SK-N-SH (cell line): ENCODE results near the gene PLEKHM3. TPM values are rescaled to one million over a fixed set of nuclear protein-coding genes. Genes with fewer than 3 reads are reported as not detected.

Experiments used
- CTCF ChIA-PET: fragments of 300-600, 350-600 bp; formaldehyde crosslinking; extraction: SDS; loops from one replicate; lab custom pipeline; 2021; lab: Yijun Ruan, JAX
- POLR2A ChIA-PET: fragments of 350-600 bp; sonication (Branson Sonifier 250); formaldehyde crosslinking; extraction: SDS; loops from one replicate; lab custom pipeline; 2020; ENCODE audit warnings: antibody characterized with exemption, inconsistent platforms; lab: Yijun Ruan, JAX
- DNase-seq: peaks from one replicate; pipeline ENCODE4 v3.0.0; 2012
- H2AFZ ChIP-seq: fragments of 200-600 bp; sonication (generic); 2 replicates; pipeline ENCODE4 v1.8.1; 2016; ENCODE audit warnings: antibody characterized with exemption, mild to moderate bottlenecking, low read depth
- H3F3A ChIP-seq: fragments of 200-600 bp; sonication (generic); replicated peaks from 2 replicates; pipeline ENCODE3; 2016; ENCODE audit warnings: antibody characterized with exemption, mild to moderate bottlenecking; ENCODE audit not compliant: insufficient read depth
- H3K27ac ChIP-seq, 2 experiments: fragments of 200-500 bp in 1 of 2; fragments of 200-600 bp in 1 of 2; sonication (Bioruptor generic) in 1 of 2; sonication (generic), shearing (Covaris generic) in 1 of 2; 2 replicates each; pipeline versions ENCODE4 v1.5.1 to v1.6.1; 2014 to 2016; ENCODE audit warnings: low read depth in 2 of 2, inconsistent platforms in 1 of 2, low read length in 1 of 2, mild to moderate bottlenecking in 1 of 2, mixed read lengths in 1 of 2
- H3K27me3 ChIP-seq: fragments of 200-600 bp; sonication (generic), shearing (Covaris generic); 2 replicates; pipeline ENCODE4 v1.6.1; 2016; ENCODE audit warnings: mixed run types; ENCODE audit not compliant: insufficient read depth
- H3K36me3 ChIP-seq, 2 experiments: fragments of 200-500 bp in 1 of 2; fragments of 200-600 bp in 1 of 2; sonication (Bioruptor generic) in 1 of 2; sonication (generic) in 1 of 2; replicated peaks in 1 of 2; 2 replicates each; pipeline versions ENCODE3 to v1.5.1; 2014 to 2016; ENCODE audit warnings: low read length in 1 of 2, mild to moderate bottlenecking in 1 of 2; ENCODE audit not compliant: insufficient read depth in 2 of 2, control insufficient read depth in 1 of 2
- H3K4me1 ChIP-seq, 2 experiments: fragments of 200-500 bp in 1 of 2; fragments of 200-600 bp in 1 of 2; sonication (Bioruptor generic) in 1 of 2; sonication (generic), shearing (Covaris generic) in 1 of 2; 2 replicates each; pipeline versions ENCODE4 v1.5.1 to v1.6.1; 2014 to 2016; ENCODE audit warnings: low read depth in 1 of 2, low read length in 1 of 2, mixed run types in 1 of 2; ENCODE audit not compliant: insufficient read depth in 2 of 2, control insufficient read depth in 1 of 2
- H3K4me2 ChIP-seq: fragments of 200-600 bp; sonication (generic), shearing (Covaris generic); 2 replicates; pipeline ENCODE4 v1.6.1; 2017; ENCODE audit warnings: mixed run types
- H3K4me3 ChIP-seq, 2 experiments: fragments of 200-500 bp in 1 of 2; fragments of 200-600 bp in 1 of 2; sonication (Bioruptor generic) in 1 of 2; sonication (generic), shearing (Covaris generic) in 1 of 2; 2 replicates each; pipeline versions ENCODE4 v1.5.1 to v1.8.1; 2014 to 2016; ENCODE audit warnings: low read depth in 2 of 2, inconsistent platforms in 1 of 2, low read length in 1 of 2, mild to moderate bottlenecking in 1 of 2, mixed read lengths in 1 of 2, moderate library complexity in 1 of 2
- H3K79me2 ChIP-seq: fragments of 200-600 bp; sonication (generic); 2 replicates; pipeline ENCODE4 v1.8.1; 2017; ENCODE audit warnings: mild to moderate bottlenecking; ENCODE audit not compliant: insufficient read depth
- H3K9ac ChIP-seq: fragments of 200-600 bp; sonication (generic); 2 replicates; pipeline ENCODE4 v1.6.1; 2017; ENCODE audit warnings: mixed run types
- H3K9me2 ChIP-seq: fragments of 200-600 bp; sonication (generic); 2 replicates; pipeline ENCODE4 v1.6.1; 2017; ENCODE audit warnings: mixed run types
- H3K9me3 ChIP-seq: fragments of 200-600 bp; sonication (generic); 2 replicates; pipeline ENCODE4 v1.6.1; 2017; ENCODE audit warnings: mixed run types, mild to moderate bottlenecking, moderate library complexity
- H4K20me1 ChIP-seq: fragments of 200-600 bp; sonication (generic); 2 replicates; pipeline ENCODE4 v1.6.1; 2017; ENCODE audit warnings: mild to moderate bottlenecking, mixed run types; ENCODE audit not compliant: insufficient read depth
- CHD2 ChIP-seq: fragments of 150-350 bp; IDR thresholded peaks from 2 replicates; pipeline ENCODE4 v1.6.1; 2018; ENCODE audit warnings: low read length; ENCODE audit not compliant: partially characterized antibody
- CTCF ChIP-seq: fragments of 200-600 bp; sonication (generic); IDR thresholded peaks from 2 replicates; pipeline ENCODE4 v1.6.1; 2017; ENCODE audit warnings: antibody characterized with exemption, mild to moderate bottlenecking, moderate library complexity
- FOSL2 ChIP-seq: IDR thresholded peaks from 2 replicates; pipeline ENCODE4 v1.4.0; 2012; ENCODE audit warnings: low read depth, mild to moderate bottlenecking, moderate library complexity, borderline replicate concordance
- FOXJ3 ChIP-seq: sonication (generic); formaldehyde crosslinking; IDR thresholded peaks from 2 replicates; pipeline ENCODE4 v1.5.1; 2020; ENCODE audit warnings: mild to moderate bottlenecking, missing genetic modification reagents
- FOXM1 ChIP-seq: IDR thresholded peaks from 2 replicates; pipeline ENCODE4 v1.4.0; 2012; ENCODE audit warnings: low read depth, mild to moderate bottlenecking
- GABPA ChIP-seq: IDR thresholded peaks from 2 replicates; pipeline ENCODE4 v1.4.0; 2012; ENCODE audit warnings: low read depth, mild to moderate bottlenecking
- JUND ChIP-seq: IDR thresholded peaks from 2 replicates; pipeline ENCODE4 v1.4.0; 2012
- POLR2AphosphoS5 ChIP-seq: IDR thresholded peaks from 2 replicates; pipeline ENCODE4 v1.6.1; 2012; ENCODE audit warnings: low read depth, low read length
- RAD21 ChIP-seq: IDR thresholded peaks from 2 replicates; pipeline ENCODE4 v1.6.1; 2012; ENCODE audit warnings: mild to moderate bottlenecking, low read length
- REST ChIP-seq: IDR thresholded peaks from 2 replicates; pipeline ENCODE4 v1.6.1; 2012; ENCODE audit warnings: mild to moderate bottlenecking, low read depth, low read length, moderate library complexity
- RXRA ChIP-seq: IDR thresholded peaks from 2 replicates; pipeline ENCODE4 v1.4.0; 2012; ENCODE audit warnings: low read depth, mild to moderate bottlenecking, borderline replicate concordance
- SIN3A ChIP-seq: IDR thresholded peaks from 2 replicates; pipeline ENCODE4 v1.6.1; 2012; ENCODE audit warnings: low read depth, mild to moderate bottlenecking, low read length, moderate library complexity, borderline replicate concordance
- TAF1 ChIP-seq: IDR thresholded peaks from 2 replicates; pipeline ENCODE4 v1.6.1; 2012; ENCODE audit warnings: low read depth, mild to moderate bottlenecking, low read length, moderate library complexity, borderline replicate concordance
- TCF12 ChIP-seq: IDR thresholded peaks from 2 replicates; pipeline ENCODE4 v1.4.0; 2012
- TEAD4 ChIP-seq: IDR thresholded peaks from 2 replicates; pipeline ENCODE4 v1.4.0; 2012; ENCODE audit warnings: mild to moderate bottlenecking, borderline replicate concordance; ENCODE audit not compliant: insufficient read depth
- YY1 ChIP-seq: IDR thresholded peaks from 2 replicates; pipeline ENCODE4 v1.4.0; 2012; ENCODE audit warnings: low read depth, mild to moderate bottlenecking
- WGBS: methylation state at CpG from one replicate; pipeline ENCODE4 v1.1.6; 2017; ENCODE audit warnings: low lambda C conversion rate; 5-methylcytosine and 5-hydroxymethylcytosine counted together
- polyA plus RNA-seq, 3 experiments: library from polyadenylated mRNA; depleted of rRNA; stranded (reverse); fragments of >200 nt; gene quantifications; 2 replicates each; pipeline ENCODE4 v1.2.3, GENCODE V29; 2012

The PLEKHM3 gene
- polyA plus RNA-seq, 1 of the 3 experiments (the other 2 are of a cell fraction), result 1.9 TPM

- TF ChIP-seq POLR2AphosphoS5, result no peak
- no peak for TF ChIP-seq JUND
- no peak for TF ChIP-seq SIN3A
- TF ChIP-seq FOSL2, result no peak
- TF ChIP-seq TAF1, result no peak
- TF ChIP-seq TCF12, result no peak
- TF ChIP-seq FOXM1, result no peak
- TF ChIP-seq RXRA, result no peak
- TF ChIP-seq YY1, result no peak
- TF ChIP-seq CHD2, result no peak
- no peak for TF ChIP-seq FOXJ3
- no peak for TF ChIP-seq GABPA
- no peak for TF ChIP-seq TEAD4
- TF ChIP-seq REST, result no peak
- no peak for TF ChIP-seq CTCF
- no peak for TF ChIP-seq RAD21
- no peak overlapping the region for H3K27ac ChIP-seq
- H3K27me3 ChIP-seq, result no peaks in the 10 kb centered on the region
- no peaks in the 10 kb centered on the region for H4K20me1 ChIP-seq
- peaks cover 11% of the 10 kb centered on the region for H3K79me2 ChIP-seq
- WGBS, result 44% methylated on average over 2 of the region's 2 CpGs
- POLR2A ChIA-PET, result no interaction called here
- no peak overlapping the region for H3K4me3 ChIP-seq
- peaks cover 24% of the 10 kb centered on the region for H3F3A ChIP-seq
- no peaks in the 10 kb centered on the region for H3K9me2 ChIP-seq
- H3K4me1 ChIP-seq, result peaks cover 0 to 6% of the 10 kb centered on the region in 2 experiments; a peak in 1 of 4 replicates
- no peaks in the 10 kb centered on the region for H3K9me3 ChIP-seq
- no peak overlapping the region for H3K9ac ChIP-seq
- no peak overlapping the region for H3K4me2 ChIP-seq
- no peak for DNase-seq
- CTCF ChIA-PET, result interaction anchor here (1.7 kb wide), 1 partner anchor 25 kb away, joined by 5 read pairs; no protein-coding TSS in a partner anchor
- no peaks in the 10 kb centered on the region for H3K36me3 ChIP-seq
- H2AFZ ChIP-seq, result no peak overlapping the region
Measured at GRCh38 chr2:208015475-208015874, 9.9 kb downstream of the PLEKHM3 start.
